Amygdala (tissue), 56 donors: ENCODE measurements around the gene MRS2.

ENCODE experiments used
- DNase-seq, 56 donors: peaks; one replicate each; lab custom pipeline; 2025; lab: John Stamatoyannopoulos, UW

Gene MRS2

DNA sequence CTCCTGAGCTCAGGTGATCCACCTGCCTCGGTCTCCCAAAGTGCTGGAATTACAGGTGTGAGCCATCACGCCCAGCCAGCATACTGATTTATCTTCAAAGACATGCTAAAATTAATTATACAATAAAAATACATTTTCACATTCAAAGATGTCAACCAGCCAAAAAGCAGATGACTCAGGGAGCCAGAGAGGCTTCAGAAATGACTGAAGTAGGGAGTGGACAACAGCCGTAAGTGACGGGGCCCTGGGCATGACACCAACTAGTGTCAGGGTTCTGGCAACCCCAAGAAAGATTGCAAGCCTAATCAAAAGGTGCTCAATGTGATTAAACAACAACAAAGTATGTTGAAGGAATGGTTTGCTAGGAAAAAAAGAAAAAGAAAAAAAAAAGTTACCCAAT, 58.2 kb downstream of the MRS2 start:
- DNase-seq: no peak

DNA sequence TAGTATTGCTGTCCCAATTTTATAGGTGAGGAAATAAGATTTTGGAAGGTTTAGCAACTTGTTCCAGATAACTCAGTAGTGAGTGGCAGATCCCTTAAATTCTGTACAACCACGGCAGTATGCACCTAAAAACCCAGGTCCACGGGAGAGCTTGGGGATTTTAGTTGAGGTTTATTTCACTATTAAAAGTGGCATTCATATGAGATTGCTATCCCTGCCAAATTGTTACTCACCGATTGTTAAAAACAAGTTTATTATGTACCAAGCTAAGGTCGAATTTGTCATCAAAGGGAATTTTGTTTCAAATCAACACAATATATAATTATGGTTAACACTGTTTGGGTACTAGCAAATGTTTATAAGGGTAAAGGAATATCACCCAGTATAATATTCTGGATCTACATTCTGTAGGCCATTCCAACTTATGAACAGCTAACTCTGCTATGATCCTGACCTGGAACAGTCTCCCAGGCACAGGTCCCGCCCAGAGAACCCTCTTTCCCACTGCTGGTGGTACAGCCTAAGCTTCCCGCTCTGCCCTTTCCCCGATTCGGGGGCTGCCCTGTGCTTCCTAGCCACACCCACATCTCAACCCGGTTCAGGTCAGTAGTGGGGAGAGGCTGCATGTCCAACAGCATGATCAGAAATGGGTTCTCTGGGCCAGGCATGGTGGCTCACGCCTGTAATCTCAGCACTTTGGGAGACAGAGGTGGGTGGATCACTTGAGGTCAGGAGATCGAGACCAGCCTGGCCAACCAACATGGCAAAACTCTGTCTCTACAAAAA, 61.7 kb downstream of the MRS2 start:
- no peak for DNase-seq

DNA sequence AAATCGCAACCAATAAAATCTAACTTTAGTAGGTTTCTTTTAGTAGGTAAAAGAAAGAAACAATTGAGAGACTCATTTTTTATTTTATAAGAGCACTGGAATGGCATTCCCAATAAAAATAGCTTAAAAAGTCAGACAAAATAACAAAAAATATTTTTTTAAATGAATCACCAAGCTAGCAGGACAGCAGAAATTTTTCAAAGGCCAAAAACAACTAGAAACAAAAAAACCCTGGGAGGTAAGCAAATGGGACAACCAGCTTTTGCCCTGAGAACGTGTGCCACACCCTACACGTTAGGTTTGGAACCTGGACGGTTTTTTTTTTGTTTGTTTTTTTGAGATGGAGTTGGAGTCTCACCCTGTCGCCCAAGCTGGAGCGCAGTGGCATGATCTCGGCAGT, 67.1 kb downstream of the MRS2 start:
- DNase-seq: no peak

DNA sequence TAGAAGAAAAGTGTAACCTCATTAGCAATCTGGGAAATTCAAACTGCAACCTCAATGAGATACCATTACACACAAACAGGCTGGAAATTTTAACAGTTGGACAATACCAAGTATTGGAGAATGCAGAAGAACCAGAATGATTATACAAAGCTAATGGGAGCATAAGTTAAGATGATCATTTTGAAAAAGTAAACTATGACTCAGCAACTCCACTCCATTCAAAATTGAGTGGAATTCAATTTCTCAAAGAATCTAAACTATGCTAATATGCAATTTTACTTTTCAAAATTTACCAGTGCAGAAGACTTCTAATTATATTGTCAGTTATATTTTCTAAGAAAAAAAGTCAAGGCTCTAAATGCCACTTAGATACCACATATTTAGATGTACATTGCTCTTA, 69.4 kb downstream of the MRS2 start:
- DNase-seq: no peak
